CD4-positive, alpha-beta T cell treated with Interleukin-6 at 100 ng/mL for 8 hours (primary cell): Measurements from ENCODE around the gene DUSP9.
"Not testable (repeated sequence)": the region's sequence is repeated elsewhere in the genome, so short reads cannot be mapped to it uniquely, and the experiment has no call there.

Experiments used
- DNase-seq: peaks from one replicate; pipeline ENCODE4 v3.0.0-alpha.2; 2020; ENCODE audit warnings: mixed read lengths, low spot score

DUSP9 gene

GRCh38 chrX:153692611-153693156 is 45.7 kb downstream of the DUSP9 start:
- no peak for DNase-seq

GRCh38 chrX:153693216-153694086 is 46.4 kb downstream of the DUSP9 start:
- no peak for DNase-seq

GRCh38 chrX:153694256-153694655 is 47.3 kb downstream of the DUSP9 start:
- DNase-seq = not testable (repeated sequence)

- DNase-seq = no peak
These were observed 47.8 kb downstream of the DUSP9 start for GRCh38 chrX:153694687-153695270.

GRCh38 chrX:153696100-153696499 is 49.1 kb downstream of the DUSP9 start:
- DNase-seq = no peak

GRCh38 chrX:153696538-153696937 is 49.5 kb downstream of the DUSP9 start:
- not testable (repeated sequence) for DNase-seq

- not testable (repeated sequence) for DNase-seq
These were observed 50.2 kb downstream of the DUSP9 start for GRCh38 chrX:153696986-153697722.

GRCh38 chrX:153697924-153698865 is 51.2 kb downstream of the DUSP9 start:
- DNase-seq = no peak

GRCh38 chrX:153699210-153699783 is 52.3 kb downstream of the DUSP9 start:
- not testable (repeated sequence) for DNase-seq

- DNase-seq = not testable (repeated sequence)
These were observed 52.9 kb downstream of the DUSP9 start for GRCh38 chrX:153699784-153700371.

GRCh38 chrX:153700376-153700945 is 53.5 kb downstream of the DUSP9 start:
- no peak for DNase-seq
